ENCODE results near the gene FAM50A. TPM values are rescaled to one million over a fixed set of nuclear protein-coding genes. Genes with fewer than 3 reads are reported as not detected.

The FAM50A gene
- total and polyA plus RNA-seq, 2 donors (not counting 1 experiment from before 2014, with no cell fraction given): 80.1 to 117 TPM

DNA sequence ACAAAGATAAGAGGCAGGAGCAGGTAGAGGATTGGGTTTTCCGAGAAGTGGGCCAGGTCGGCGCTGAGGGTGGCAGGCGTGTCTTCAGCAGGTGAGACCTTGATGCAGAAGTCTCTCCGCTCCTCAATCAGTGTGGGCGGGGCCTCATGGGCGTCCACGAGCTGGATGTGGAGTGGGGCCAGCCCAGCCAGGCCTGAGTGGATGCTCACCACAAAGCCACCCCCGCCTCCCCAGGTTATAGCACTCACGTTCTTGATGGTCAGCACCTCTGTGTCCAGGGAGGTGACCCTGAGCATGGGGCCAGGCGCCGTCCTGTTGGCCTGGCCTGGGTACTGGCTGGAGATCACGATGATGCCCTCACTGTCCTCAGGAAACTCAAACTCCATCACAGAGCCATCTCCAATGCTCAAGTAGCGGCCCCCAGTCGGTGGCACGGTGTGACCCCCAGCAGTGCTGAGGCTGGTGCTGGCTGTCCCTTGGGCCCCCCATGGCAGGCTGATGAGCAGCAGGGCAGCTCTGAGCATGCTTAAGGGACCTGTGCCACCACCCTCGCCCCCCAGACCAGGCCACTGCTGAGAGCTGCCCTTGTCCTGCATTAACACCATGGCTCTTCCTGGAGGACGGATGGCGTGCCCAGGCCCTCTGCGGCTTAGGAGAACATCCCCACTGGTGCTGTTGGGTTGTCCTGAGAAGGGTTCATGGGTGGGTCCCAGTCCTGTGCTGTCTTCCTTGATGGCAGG is 44.6 kb downstream of the FAM50A start:
- H3K27ac ChIP-seq (ENCODE audit: insufficient read depth, low read length): no peak overlapping the region
- DNase-seq (ENCODE audit: low read depth in 2 of 2): no peak
- peaks cover 2% of the 10 kb centered on the region for H3K4me1 ChIP-seq (ENCODE audit: control insufficient read depth, extremely low read depth, insufficient read depth, low read length)
- no peaks in the 10 kb centered on the region for H3K27me3 ChIP-seq (ENCODE audit: control insufficient read depth, insufficient read depth, low read length)
- H3K9ac ChIP-seq (ENCODE audit: insufficient read depth, low read length): no peak overlapping the region
- H3K79me2 ChIP-seq (ENCODE audit: control insufficient read depth, insufficient read depth, low read length): peaks cover 4% of the 10 kb centered on the region
- H2AFZ ChIP-seq (ENCODE audit: low read length): no peak overlapping the region
- TF ChIP-seq EZH2 (IDR thresholded peaks at IDR 0.05; ENCODE audit: low read length, missing control alignments): no peak
- TF ChIP-seq, protein P1, sequence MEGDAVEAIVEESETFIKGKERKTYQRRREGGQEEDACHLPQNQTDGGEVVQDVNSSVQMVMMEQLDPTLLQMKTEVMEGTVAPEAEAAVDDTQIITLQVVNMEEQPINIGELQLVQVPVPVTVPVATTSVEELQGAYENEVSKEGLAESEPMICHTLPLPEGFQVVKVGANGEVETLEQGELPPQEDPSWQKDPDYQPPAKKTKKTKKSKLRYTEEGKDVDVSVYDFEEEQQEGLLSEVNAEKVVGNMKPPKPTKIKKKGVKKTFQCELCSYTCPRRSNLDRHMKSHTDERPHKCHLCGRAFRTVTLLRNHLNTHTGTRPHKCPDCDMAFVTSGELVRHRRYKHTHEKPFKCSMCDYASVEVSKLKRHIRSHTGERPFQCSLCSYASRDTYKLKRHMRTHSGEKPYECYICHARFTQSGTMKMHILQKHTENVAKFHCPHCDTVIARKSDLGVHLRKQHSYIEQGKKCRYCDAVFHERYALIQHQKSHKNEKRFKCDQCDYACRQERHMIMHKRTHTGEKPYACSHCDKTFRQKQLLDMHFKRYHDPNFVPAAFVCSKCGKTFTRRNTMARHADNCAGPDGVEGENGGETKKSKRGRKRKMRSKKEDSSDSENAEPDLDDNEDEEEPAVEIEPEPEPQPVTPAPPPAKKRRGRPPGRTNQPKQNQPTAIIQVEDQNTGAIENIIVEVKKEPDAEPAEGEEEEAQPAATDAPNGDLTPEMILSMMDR (conservative IDR thresholded peaks at IDR 0.05 in 1 of 2, IDR thresholded peaks at IDR 0.05 in 1 of 2; ENCODE audit: low read depth in 1 of 2, low read length in 2 of 2): no peak
- H3K4me3 ChIP-seq (replicated peaks in 1 of 4; ENCODE audit: control extremely low read depth in 1 of 4, insufficient read depth in 1 of 4, low read depth in 3 of 4, low read length in 4 of 4): no peak overlapping the region
- H3K9me3 ChIP-seq (ENCODE audit: control insufficient read depth, insufficient read depth, low read depth, low read length): no peaks in the 10 kb centered on the region
- H4K20me1 ChIP-seq (ENCODE audit: control insufficient read depth, extremely low read depth, insufficient read depth, low read length): no peaks in the 10 kb centered on the region
- H3K4me2 ChIP-seq (ENCODE audit: extremely low read depth, insufficient read depth, low read length): no peak overlapping the region
- H3K36me3 ChIP-seq (ENCODE audit: control insufficient read depth, insufficient read depth, low read length): peaks cover 5% of the 10 kb centered on the region

DNA sequence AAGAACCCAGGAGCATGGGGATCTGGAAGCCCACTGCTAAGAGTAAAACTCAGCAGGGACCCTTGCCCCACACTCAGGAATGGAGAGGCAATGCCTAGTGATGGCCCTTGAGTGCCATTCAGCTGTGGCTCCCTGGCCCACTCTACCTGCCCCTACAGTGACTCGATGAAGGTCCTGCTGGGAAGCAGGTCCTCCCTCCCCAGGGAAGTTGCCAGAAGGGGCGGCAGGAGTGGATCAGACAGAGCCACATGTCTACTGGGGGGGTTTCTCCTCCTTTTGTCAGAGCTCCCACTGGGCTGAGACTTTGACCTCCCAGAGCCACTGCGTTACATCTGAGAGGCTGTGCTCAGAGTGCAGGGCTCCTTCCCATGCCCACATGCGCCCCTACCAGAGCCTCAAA is 45.2 kb downstream of the FAM50A start:
- Histone ChIP-seq H3K79me2 (ENCODE audit: control insufficient read depth, insufficient read depth, low read length) (peaks cover 4% of the 10 kb centered on the region), H3K27me3 (ENCODE audit: control insufficient read depth, insufficient read depth, low read length) (no peaks in the 10 kb centered on the region), H3K9ac (ENCODE audit: insufficient read depth, low read length) (peak overlapping the region; percentile 7), H3K9me3 (ENCODE audit: control insufficient read depth, insufficient read depth, low read depth, low read length) (no peaks in the 10 kb centered on the region), H3K4me2 (ENCODE audit: extremely low read depth, insufficient read depth, low read length) (peak overlapping the region; percentile 85), H2AFZ (ENCODE audit: low read length) (no peak overlapping the region), H3K36me3 (ENCODE audit: control insufficient read depth, insufficient read depth, low read length) (peaks cover 5% of the 10 kb centered on the region), H3K4me3 (replicated peaks in 1 of 4; ENCODE audit: control extremely low read depth in 1 of 4, insufficient read depth in 1 of 4, low read depth in 3 of 4, low read length in 4 of 4) (peak overlapping the region in 2 of 4 experiments; percentile 38 to 62), H4K20me1 (ENCODE audit: control insufficient read depth, extremely low read depth, insufficient read depth, low read length) (no peaks in the 10 kb centered on the region), H3K4me1 (ENCODE audit: control insufficient read depth, extremely low read depth, insufficient read depth, low read length) (peaks cover 2% of the 10 kb centered on the region), H3K27ac (ENCODE audit: insufficient read depth, low read length) (no peak overlapping the region)
- DNase-seq (ENCODE audit: low read depth in 2 of 2): no peak
- TF ChIP-seq EZH2 (IDR thresholded peaks at IDR 0.05; ENCODE audit: low read length, missing control alignments): no peak
- TF ChIP-seq, protein P1 (conservative IDR thresholded peaks at IDR 0.05 in 1 of 2, IDR thresholded peaks at IDR 0.05 in 1 of 2; ENCODE audit: low read depth in 1 of 2, low read length in 2 of 2): no peak

DNA sequence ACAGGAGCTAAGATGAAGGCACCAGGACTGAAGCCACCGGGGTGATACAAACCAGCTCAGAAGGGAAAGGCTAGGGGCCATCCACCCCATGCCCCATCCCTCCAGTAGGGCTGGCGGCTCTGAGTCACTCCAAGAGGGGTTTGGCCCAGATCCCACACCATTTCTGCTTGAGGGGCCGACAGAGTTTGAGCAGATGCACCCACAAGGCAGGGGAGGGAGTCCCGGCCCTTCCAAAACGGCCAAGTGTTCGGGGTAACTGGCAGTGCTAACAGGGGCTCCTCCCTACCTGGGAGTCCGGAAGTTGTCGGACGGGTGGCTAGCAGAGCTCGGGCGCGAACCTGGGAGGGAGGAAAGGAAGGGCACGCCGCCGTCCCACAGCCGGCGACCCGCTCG is 46.1 kb downstream of the FAM50A start:
- no peak overlapping the region for H2AFZ ChIP-seq (ENCODE audit: low read length)
- peaks cover 2% of the 10 kb centered on the region for H3K4me1 ChIP-seq (ENCODE audit: control insufficient read depth, extremely low read depth, insufficient read depth, low read length)
- H3K27me3 ChIP-seq (ENCODE audit: control insufficient read depth, insufficient read depth, low read length): no peaks in the 10 kb centered on the region
- no peaks in the 10 kb centered on the region for H4K20me1 ChIP-seq (ENCODE audit: control insufficient read depth, extremely low read depth, insufficient read depth, low read length)
- peak overlapping the region; percentile 33 to 62 (median 48) for H3K4me3 ChIP-seq (replicated peaks in 1 of 4; ENCODE audit: control extremely low read depth in 1 of 4, insufficient read depth in 1 of 4, low read depth in 3 of 4, low read length in 4 of 4)
- peak overlapping the region; percentile 66 for H3K9ac ChIP-seq (ENCODE audit: insufficient read depth, low read length)
- peaks cover 4% of the 10 kb centered on the region for H3K79me2 ChIP-seq (ENCODE audit: control insufficient read depth, insufficient read depth, low read length)
- H3K27ac ChIP-seq (ENCODE audit: insufficient read depth, low read length): peak overlapping the region; percentile 61
- no peaks in the 10 kb centered on the region for H3K9me3 ChIP-seq (ENCODE audit: control insufficient read depth, insufficient read depth, low read depth, low read length)
- TF ChIP-seq EZH2 (IDR thresholded peaks at IDR 0.05; ENCODE audit: low read length, missing control alignments): no peak
- TF ChIP-seq, protein P1 (conservative IDR thresholded peaks at IDR 0.05 in 1 of 2, IDR thresholded peaks at IDR 0.05 in 1 of 2; ENCODE audit: low read depth in 1 of 2, low read length in 2 of 2): no peak
- H3K4me2 ChIP-seq (ENCODE audit: extremely low read depth, insufficient read depth, low read length): peak overlapping the region; percentile 85
- DNase-seq (ENCODE audit: low read depth in 2 of 2): peak; percentile 49 to 60
- H3K36me3 ChIP-seq (ENCODE audit: control insufficient read depth, insufficient read depth, low read length): peaks cover 5% of the 10 kb centered on the region

Data from fibroblast of lung (primary cell).